Measurements from ENCODE around the gene MYL2. TPM values are rescaled to one million over a fixed set of nuclear protein-coding genes. Genes with fewer than 3 reads are reported as not detected.

MYL2 gene
- total RNA-seq, 4 donors from 2014 or later: not detected

DNA sequence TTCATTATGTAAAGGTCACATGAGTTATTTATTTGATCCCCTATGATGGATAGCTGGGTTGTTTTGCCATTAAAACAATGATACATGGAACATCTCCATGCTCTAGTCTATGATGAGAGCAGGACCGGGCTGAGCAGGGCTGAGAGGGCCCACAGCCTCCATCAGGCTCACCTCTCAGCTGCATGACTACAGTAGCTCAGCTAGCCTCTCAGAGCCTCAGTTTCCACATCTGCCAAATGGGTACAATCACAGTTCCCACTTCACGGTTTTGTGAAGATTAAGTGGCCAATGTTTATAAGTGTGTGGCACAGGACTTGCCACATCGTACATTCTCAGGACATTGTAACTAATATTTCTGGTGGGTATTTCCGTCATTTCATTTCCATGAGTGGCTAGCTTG lies 19.9 kb upstream of the MYL2 start:
- DNase-seq (ENCODE audit: low spot score in 2 of 2): no peak
- peaks cover 0 to 9% of the 10 kb centered on the region in 2 donors for H3K27me3 ChIP-seq
- no peak overlapping the region for H3K27ac ChIP-seq
- H3K4me1 ChIP-seq: peaks cover 0 to 7% (median 0%) of the 10 kb centered on the region in 4 donors
- H3K9me3 ChIP-seq: peaks cover 0 to 8% (median 0%) of the 10 kb centered on the region in 4 donors
- WGBS, 2 donors: 78 to 95% methylated on average over 4 of the region's 4 CpGs
- H3K4me3 ChIP-seq: no peak overlapping the region
- no peak for TF ChIP-seq POLR2A (IDR thresholded peaks at IDR 0.05)
- TF ChIP-seq, protein P1, sequence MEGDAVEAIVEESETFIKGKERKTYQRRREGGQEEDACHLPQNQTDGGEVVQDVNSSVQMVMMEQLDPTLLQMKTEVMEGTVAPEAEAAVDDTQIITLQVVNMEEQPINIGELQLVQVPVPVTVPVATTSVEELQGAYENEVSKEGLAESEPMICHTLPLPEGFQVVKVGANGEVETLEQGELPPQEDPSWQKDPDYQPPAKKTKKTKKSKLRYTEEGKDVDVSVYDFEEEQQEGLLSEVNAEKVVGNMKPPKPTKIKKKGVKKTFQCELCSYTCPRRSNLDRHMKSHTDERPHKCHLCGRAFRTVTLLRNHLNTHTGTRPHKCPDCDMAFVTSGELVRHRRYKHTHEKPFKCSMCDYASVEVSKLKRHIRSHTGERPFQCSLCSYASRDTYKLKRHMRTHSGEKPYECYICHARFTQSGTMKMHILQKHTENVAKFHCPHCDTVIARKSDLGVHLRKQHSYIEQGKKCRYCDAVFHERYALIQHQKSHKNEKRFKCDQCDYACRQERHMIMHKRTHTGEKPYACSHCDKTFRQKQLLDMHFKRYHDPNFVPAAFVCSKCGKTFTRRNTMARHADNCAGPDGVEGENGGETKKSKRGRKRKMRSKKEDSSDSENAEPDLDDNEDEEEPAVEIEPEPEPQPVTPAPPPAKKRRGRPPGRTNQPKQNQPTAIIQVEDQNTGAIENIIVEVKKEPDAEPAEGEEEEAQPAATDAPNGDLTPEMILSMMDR (IDR thresholded peaks at IDR 0.05): no peak
- no peak for TF ChIP-seq EP300 (IDR thresholded peaks at IDR 0.05)
- H3K36me3 ChIP-seq: no peaks in the 10 kb centered on the region

DNA sequence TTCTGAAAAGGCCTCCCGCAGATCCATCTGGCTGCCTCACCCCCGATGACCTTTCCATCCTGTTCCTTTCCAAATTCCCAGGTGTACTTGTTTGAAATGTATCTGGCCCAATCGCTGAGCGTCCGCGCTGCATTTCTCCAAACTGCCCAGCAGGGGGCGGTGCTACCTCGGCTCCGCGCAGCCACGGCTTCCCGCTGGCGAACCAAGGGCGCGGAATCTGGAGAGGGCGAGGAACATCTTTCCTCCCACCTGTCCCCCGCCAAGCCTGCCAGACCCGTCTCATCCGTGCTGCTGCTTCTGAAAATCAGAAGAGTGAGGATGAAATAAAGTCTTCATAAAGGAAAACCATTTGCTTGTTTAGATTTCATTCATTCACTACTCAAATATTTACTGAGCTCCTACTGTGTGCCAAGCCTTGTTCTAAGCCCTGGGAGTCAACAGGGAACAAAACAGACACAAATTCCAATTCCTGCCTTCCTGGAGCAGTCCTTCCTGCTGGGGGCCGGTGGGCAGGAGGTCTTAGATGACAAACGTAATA lies 16.8 kb upstream of the MYL2 start:
- DNase-seq (ENCODE audit: low spot score in 2 of 2): peak; percentile 15 to 22
- 5 to 6% methylated on average over 21 of the region's 21 CpGs for WGBS, 2 donors
- Histone ChIP-seq H3K4me1 (peaks cover 0 to 7% (median 0%) of the 10 kb centered on the region in 4 donors), H3K9me3 (peaks cover 0 to 4% (median 0%) of the 10 kb centered on the region in 4 donors), H3K27me3 (peaks cover 0 to 9% of the 10 kb centered on the region in 2 donors), H3K36me3 (no peaks in the 10 kb centered on the region), H3K4me3 (no peak overlapping the region), H3K27ac (no peak overlapping the region)
- TF ChIP-seq EP300 (IDR thresholded peaks at IDR 0.05): no peak
- TF ChIP-seq, protein P1 (IDR thresholded peaks at IDR 0.05): peak; percentile 66 to 82 (median 73)
- no peak for TF ChIP-seq POLR2A (IDR thresholded peaks at IDR 0.05)

DNA sequence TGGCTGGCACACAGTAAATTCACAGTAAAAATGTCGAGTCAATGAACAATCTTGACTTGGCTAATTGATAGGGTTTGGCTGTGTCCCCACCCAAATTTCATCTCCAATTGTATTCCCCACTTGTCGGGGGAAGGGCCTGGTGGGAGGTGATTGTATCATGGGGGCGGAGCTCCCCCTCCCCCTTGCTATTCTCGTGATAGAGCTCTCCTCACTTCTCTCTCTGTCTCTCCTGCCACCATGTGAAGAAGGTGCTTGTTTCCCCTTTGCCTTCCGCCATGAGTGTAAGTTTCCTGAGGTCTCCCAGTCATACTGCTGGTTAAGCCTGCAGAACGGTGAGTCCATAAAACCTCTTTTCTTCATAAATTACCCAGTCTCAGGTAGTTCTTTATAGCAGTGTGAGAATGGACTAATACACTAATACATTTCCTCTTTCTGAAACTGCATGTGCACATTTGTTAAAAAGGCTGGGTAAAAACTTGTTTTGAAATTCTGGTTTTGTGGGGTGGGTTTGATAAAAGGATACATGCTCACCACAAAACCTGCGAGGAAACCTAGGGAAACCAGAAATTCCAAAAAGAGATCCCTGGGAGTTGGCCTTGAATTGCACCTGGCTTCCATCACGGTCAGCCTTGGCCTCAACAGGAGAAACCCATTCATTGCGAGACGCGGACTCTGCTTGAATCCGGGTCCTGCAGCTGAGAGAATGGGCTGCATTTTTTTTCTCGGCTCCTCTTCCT lies 16.2 kb upstream of the MYL2 start:
- 20 to 28% methylated on average over 13 of the region's 13 CpGs for WGBS, 2 donors

DNA sequence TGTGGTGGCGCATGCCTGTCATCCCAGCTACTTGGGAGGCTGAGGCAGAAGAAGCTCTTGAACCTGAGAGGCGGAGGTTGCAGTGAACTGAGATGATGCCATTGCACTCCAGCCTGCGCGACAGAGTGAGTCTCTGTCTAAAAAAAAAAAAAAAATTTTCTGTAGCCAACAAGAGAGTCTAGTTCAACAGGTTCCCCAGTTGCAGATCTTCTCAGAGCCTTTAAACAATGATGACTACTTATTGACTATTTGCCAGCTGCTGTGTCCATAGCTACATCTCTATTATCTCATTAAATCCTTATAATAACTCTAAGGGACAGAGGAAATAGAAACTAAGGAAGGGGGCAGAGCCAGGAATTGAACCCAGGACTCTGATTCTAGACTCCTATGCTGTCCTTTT lies 15.2 kb upstream of the MYL2 start:
- TF ChIP-seq, protein P1 (IDR thresholded peaks at IDR 0.05): no peak
- no peak for TF ChIP-seq POLR2A (IDR thresholded peaks at IDR 0.05)
- Histone ChIP-seq H3K36me3 (no peaks in the 10 kb centered on the region), H3K27me3 (peaks cover 0 to 17% of the 10 kb centered on the region in 2 donors), H3K4me3 (no peak overlapping the region), H3K9me3 (no peaks in the 10 kb centered on the region), H3K27ac (no peak overlapping the region), H3K4me1 (peaks cover 0 to 7% (median 0%) of the 10 kb centered on the region in 4 donors)
- DNase-seq (ENCODE audit: low spot score in 2 of 2): no peak
- 97 to 98% methylated on average over 4 of the region's 4 CpGs for WGBS, 2 donors

More for the DNA sequence above, 16.2 kb upstream of the MYL2 start:
- Histone ChIP-seq H3K36me3 (no peaks in the 10 kb centered on the region), H3K27me3 (peaks cover 0 to 12% of the 10 kb centered on the region in 2 donors), H3K9me3 (peaks cover 0 to 3% (median 0%) of the 10 kb centered on the region in 4 donors), H3K4me3 (no peak overlapping the region), H3K27ac (no peak overlapping the region), H3K4me1 (peaks cover 0 to 7% (median 0%) of the 10 kb centered on the region in 4 donors)
- TF ChIP-seq, protein P1 (IDR thresholded peaks at IDR 0.05): no peak
- no peak for TF ChIP-seq EP300 (IDR thresholded peaks at IDR 0.05)
- no peak for TF ChIP-seq POLR2A (IDR thresholded peaks at IDR 0.05)
- DNase-seq (ENCODE audit: low spot score in 2 of 2): no peak

All from tibial nerve (tissue), 4 donors.